Measurements from ENCODE around the gene KLHL29. TPM values are rescaled to one million over a fixed set of nuclear protein-coding genes. Genes with fewer than 3 reads are reported as not detected.

Gene KLHL29
- total RNA-seq, 1 experiment from 2014 or later = 16.7 TPM

DNA sequence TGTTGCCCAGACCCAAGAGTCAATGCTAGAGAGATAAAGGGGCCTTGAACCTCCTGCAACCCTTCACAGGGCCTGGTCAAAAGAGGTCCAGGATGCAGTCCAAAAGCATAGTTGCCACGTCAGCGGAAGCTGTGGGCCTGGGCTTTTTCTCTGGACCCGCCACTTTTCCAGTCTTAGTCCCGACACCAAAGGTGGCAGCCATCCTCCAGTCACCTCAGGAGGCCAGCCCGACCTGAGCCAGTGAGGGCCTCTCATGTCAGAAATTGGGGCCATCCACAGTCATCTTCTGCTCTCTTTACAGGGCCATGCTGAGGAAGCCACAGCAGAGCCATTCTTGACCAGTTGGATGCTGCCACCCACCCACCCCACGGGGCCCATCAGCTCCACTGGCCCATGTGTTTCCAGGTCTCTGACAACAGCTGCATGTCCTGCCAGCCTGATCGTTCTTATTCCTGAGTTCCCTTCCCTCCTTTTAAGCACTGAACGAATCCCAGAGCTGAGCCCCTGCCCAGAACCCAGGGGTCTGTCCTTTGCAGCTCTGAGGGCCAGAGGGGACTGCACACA is 34.1 kb upstream of the KLHL29 start (continued):
- TF ChIP-seq, protein P1, sequence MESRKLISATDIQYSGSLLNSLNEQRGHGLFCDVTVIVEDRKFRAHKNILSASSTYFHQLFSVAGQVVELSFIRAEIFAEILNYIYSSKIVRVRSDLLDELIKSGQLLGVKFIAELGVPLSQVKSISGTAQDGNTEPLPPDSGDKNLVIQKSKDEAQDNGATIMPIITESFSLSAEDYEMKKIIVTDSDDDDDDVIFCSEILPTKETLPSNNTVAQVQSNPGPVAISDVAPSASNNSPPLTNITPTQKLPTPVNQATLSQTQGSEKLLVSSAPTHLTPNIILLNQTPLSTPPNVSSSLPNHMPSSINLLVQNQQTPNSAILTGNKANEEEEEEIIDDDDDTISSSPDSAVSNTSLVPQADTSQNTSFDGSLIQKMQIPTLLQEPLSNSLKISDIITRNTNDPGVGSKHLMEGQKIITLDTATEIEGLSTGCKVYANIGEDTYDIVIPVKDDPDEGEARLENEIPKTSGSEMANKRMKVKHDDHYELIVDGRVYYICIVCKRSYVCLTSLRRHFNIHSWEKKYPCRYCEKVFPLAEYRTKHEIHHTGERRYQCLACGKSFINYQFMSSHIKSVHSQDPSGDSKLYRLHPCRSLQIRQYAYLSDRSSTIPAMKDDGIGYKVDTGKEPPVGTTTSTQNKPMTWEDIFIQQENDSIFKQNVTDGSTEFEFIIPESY (IDR thresholded peaks at IDR 0.05; ENCODE audit: extremely low read depth, insufficient replicate concordance, low read length) = no peak

DNA sequence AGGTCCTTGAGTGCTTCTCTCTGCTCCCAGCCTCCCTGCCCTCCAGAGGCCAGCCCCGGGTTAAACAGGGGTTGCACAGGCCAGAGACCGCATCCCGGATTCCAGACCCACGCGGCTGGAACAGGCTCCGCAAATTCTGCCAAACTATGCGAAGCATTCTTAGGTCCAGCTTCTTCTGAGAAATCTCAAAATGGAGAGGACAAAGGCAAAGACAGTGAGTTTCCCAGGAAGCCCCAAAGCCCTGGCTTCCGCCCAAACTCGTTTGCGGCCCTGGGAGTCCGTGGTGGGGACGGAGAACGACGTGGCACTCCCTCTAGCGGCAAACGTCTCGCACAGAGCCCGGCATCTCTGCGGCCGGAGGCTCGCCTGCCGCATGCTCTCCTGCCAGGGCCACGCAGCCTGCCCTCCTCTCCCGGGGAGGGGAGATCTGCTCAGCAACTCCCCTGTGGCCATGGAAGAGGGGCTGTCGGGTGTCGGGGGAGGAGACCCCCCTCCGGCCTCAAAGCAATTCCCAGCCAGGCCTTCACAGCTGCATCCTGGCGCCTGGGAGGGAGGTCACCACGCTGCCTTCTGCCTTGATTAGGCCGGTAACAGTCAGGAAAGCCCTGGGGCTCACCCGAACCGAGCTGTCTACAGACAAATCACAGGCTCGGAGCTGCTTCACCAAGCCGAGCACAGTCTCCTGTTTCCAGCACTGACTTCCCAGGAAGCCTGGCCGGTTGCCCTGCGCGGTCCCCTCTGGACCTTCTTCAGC is 33.4 kb upstream of the KLHL29 start:
- Histone ChIP-seq H3K9me2 (ENCODE audit: insufficient read depth) (no peaks in the 10 kb centered on the region), H3K4me2 (ENCODE audit: low read length) (peak overlapping the region; percentile 45), H3K27me3 (ENCODE audit: insufficient read depth, low read length) (0 out of 2 replicates have a peak, but pooled peaks cover 1% of the 10 kb centered on the region), H3K27ac (ENCODE audit: low read depth, low read length) (no peak overlapping the region), H3K4me3 (replicated peaks in 1 of 2; ENCODE audit: low read depth in 1 of 2, low read length in 2 of 2) (no peak overlapping the region), H3K36me3 (ENCODE audit: control insufficient read depth in 1 of 2, insufficient read depth in 2 of 2, low read length in 2 of 2) (no peaks in the 10 kb centered on the region), H3K79me2 (ENCODE audit: insufficient read depth, low read length) (no peaks in the 10 kb centered on the region), H3K9me3 (ENCODE audit: control insufficient read depth in 1 of 2, insufficient read depth in 1 of 2, low read depth in 1 of 2, low read length in 2 of 2) (no peaks in the 10 kb centered on the region), H3K9ac (ENCODE audit: low read length) (no peak overlapping the region), H3K4me1 (ENCODE audit: control insufficient read depth in 1 of 2, insufficient read depth in 2 of 2, low read length in 2 of 2) (peaks cover 0 to 10% of the 10 kb centered on the region in 2 experiments; a peak in 2 of 4 replicates), H4K20me1 (ENCODE audit: insufficient read depth) (no peaks in the 10 kb centered on the region), H2AFZ (ENCODE audit: low read depth, low read length, poor library complexity, severe bottlenecking) (peak overlapping the region; percentile 87)
- BruUV-seq (replicated peaks) = no TSS peak
- TF ChIP-seq, protein P2, sequence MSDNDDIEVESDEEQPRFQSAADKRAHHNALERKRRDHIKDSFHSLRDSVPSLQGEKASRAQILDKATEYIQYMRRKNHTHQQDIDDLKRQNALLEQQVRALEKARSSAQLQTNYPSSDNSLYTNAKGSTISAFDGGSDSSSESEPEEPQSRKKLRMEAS (IDR thresholded peaks at IDR 0.05) = peak; percentile 46
- TF ChIP-seq RAD21 (IDR thresholded peaks at IDR 0.05; ENCODE audit: low read depth) = peak; percentile 67
- TF ChIP-seq CEBPB (IDR thresholded peaks at IDR 0.05; ENCODE audit: low read depth) = no peak
- TF ChIP-seq EZH2phosphoT487 (IDR thresholded peaks at IDR 0.05; ENCODE audit: borderline replicate concordance) = no peak
- TF ChIP-seq, protein P3, sequence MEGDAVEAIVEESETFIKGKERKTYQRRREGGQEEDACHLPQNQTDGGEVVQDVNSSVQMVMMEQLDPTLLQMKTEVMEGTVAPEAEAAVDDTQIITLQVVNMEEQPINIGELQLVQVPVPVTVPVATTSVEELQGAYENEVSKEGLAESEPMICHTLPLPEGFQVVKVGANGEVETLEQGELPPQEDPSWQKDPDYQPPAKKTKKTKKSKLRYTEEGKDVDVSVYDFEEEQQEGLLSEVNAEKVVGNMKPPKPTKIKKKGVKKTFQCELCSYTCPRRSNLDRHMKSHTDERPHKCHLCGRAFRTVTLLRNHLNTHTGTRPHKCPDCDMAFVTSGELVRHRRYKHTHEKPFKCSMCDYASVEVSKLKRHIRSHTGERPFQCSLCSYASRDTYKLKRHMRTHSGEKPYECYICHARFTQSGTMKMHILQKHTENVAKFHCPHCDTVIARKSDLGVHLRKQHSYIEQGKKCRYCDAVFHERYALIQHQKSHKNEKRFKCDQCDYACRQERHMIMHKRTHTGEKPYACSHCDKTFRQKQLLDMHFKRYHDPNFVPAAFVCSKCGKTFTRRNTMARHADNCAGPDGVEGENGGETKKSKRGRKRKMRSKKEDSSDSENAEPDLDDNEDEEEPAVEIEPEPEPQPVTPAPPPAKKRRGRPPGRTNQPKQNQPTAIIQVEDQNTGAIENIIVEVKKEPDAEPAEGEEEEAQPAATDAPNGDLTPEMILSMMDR (IDR thresholded peaks at IDR 0.05 in 2 of 3, conservative IDR thresholded peaks at IDR 0.05 in 1 of 3; ENCODE audit: borderline replicate concordance in 1 of 3, insufficient read depth in 1 of 3, low read depth in 2 of 3, low read length in 2 of 3) = peak; percentile 54 to 85 (median 84); a peak in 5 of 6 replicates
- TF ChIP-seq ZFX (IDR thresholded peaks at IDR 0.05) = 0 out of 2 replicates have a peak, but pooled peaks have one; percentile 39
- 0 out of 2 replicates have a peak, but pooled peaks have one; percentile 22 for TF ChIP-seq POLR2AphosphoS5 (IDR thresholded peaks at IDR 0.05; ENCODE audit: low read depth, low read length)
- CTCF ChIA-PET = no interaction called here
- intact Hi-C loops (cut with micrococcal nuclease) = loop anchor here (1.0 kb wide), 1 partner anchor 152 kb away; no protein-coding TSS in a partner anchor
- peak; percentile 99 for ATAC-seq
- POLR2A ChIA-PET = no interaction called here
- RAD21 ChIA-PET (ENCODE audit: low non-redundant PET in 1 of 2, low total read pairs in 2 of 2, uncharacterized antibody in 2 of 2, unreplicated experiment in 2 of 2) = no interaction called here
- DNase-seq (ENCODE audit: low read depth, low spot score) = peak; percentile 54
